Hepatocyte (in vitro differentiated cells): Measurements from ENCODE around the gene SALL1. TPM values are rescaled to one million over a fixed set of nuclear protein-coding genes. Genes with fewer than 3 reads are reported as not detected.

Source experiments
- DNase-seq: peaks from one replicate; pipeline ENCODE4 v3.0.0-alpha.2; 2016; ENCODE audit warnings: low spot score
- H2AFZ ChIP-seq: fragments of 200-600 bp; sonication (generic); 2 replicates; pipeline ENCODE4 v1.6.0; 2016; ENCODE audit warnings: antibody characterized with exemption, mild to moderate bottlenecking
- H3K27ac ChIP-seq: fragments of 200-600 bp; sonication (generic); 2 replicates; pipeline ENCODE4 v1.5.1; 2016; ENCODE audit warnings: mild to moderate bottlenecking
- H3K27me3 ChIP-seq: fragments of 200-600 bp; sonication (generic); 2 replicates; pipeline ENCODE4 v1.6.1; 2016
- H3K36me3 ChIP-seq: fragments of 200-600 bp; sonication (generic); replicated peaks from 2 replicates; pipeline ENCODE4 v1.5.1; 2016; ENCODE audit warnings: low read depth; ENCODE audit not compliant: insufficient read depth
- H3K4me1 ChIP-seq: fragments of 200-600 bp; sonication (generic); 2 replicates; pipeline ENCODE4 v1.5.1; 2016; ENCODE audit warnings: mild to moderate bottlenecking, moderate library complexity; ENCODE audit not compliant: insufficient read depth
- H3K4me2 ChIP-seq: fragments of 200-600 bp; sonication (generic); 2 replicates; pipeline ENCODE4 v1.6.0; 2016
- H3K4me3 ChIP-seq: fragments of 200-600 bp; sonication (generic); 2 replicates; pipeline ENCODE4 v1.5.1; 2016; ENCODE audit warnings: mild to moderate bottlenecking
- H3K79me2 ChIP-seq: fragments of 200-600 bp; sonication (generic); 2 replicates; pipeline ENCODE4 v1.6.0; 2017; ENCODE audit warnings: mild to moderate bottlenecking
- H3K9me2 ChIP-seq: fragments of 200-600 bp; sonication (generic); replicated peaks from 2 replicates; pipeline ENCODE4 v1.6.0; 2017; ENCODE audit warnings: mild to moderate bottlenecking; ENCODE audit not compliant: insufficient read depth
- H3K9me3 ChIP-seq: fragments of 200-600 bp; sonication (generic); 2 replicates; pipeline ENCODE4 v1.5.1; 2016; ENCODE audit warnings: low read depth, mild to moderate bottlenecking
- H4K20me1 ChIP-seq: fragments of 200-600 bp; sonication (generic); 2 replicates; pipeline ENCODE4 v1.6.0; 2016; ENCODE audit warnings: mild to moderate bottlenecking; ENCODE audit not compliant: insufficient read depth, poor library complexity, severe bottlenecking
- CTCF ChIP-seq: fragments of 200-600 bp; sonication (generic); IDR thresholded peaks from 2 replicates; pipeline ENCODE4 v1.5.1; 2016; ENCODE audit warnings: antibody characterized with exemption, mild to moderate bottlenecking; ENCODE audit not compliant: poor library complexity
- EZH2 ChIP-seq: fragments of 200-600 bp; sonication (generic); IDR thresholded peaks from 2 replicates; pipeline ENCODE4 v1.6.1; 2016; ENCODE audit warnings: antibody characterized with exemption, mild to moderate bottlenecking, borderline replicate concordance
- EZH2phosphoT487 ChIP-seq: fragments of 200-600 bp; sonication (generic); IDR thresholded peaks from one replicate; pipeline ENCODE4 v1.6.1; 2018; ENCODE audit warnings: antibody characterized with exemption, mild to moderate bottlenecking, low read depth, moderate library complexity; ENCODE audit not compliant: unreplicated experiment, severe bottlenecking
- WGBS: methylation state at CpG from one replicate; pipeline ENCODE4 v1.1.6; 2016; ENCODE audit warnings: low lambda C conversion rate; ENCODE audit errors: missing lambda C conversion rate; 5-methylcytosine and 5-hydroxymethylcytosine counted together
- polyA plus RNA-seq: library from polyadenylated mRNA; unstranded; fragments of >200 nt; fragmentation: Nextera tagmentation; extraction: Ambion mirVana; gene quantifications from 2 replicates; pipeline ENCODE4 v1.2.1, GENCODE V29; 2016
- total RNA-seq: library from RNA; depleted of rRNA; stranded (reverse); fragments of >200 nt; gene quantifications from 2 replicates; pipeline ENCODE4 v1.2.3, GENCODE V29; 2014

The SALL1 gene
- total and polyA plus RNA-seq, 2 experiments from 2014 or later, result 2.4 to 5.4 TPM

- Histone ChIP-seq H3K4me1 (peaks cover 20% of the 10 kb centered on the region), H3K9me3 (no peaks in the 10 kb centered on the region), H3K4me3 (no peak overlapping the region), H3K9me2 (no peaks in the 10 kb centered on the region), H4K20me1 (no peaks in the 10 kb centered on the region), H3K36me3 (no peaks in the 10 kb centered on the region), H3K79me2 (no peaks in the 10 kb centered on the region), H3K27me3 (peaks cover 39% of the 10 kb centered on the region), H3K4me2 (peak overlapping the region; percentile 78), H3K27ac (no peak overlapping the region), H2AFZ (peak overlapping the region; percentile 28)
- TF ChIP-seq CTCF (no peak), EZH2 (no peak), EZH2phosphoT487 (no peak)
- WGBS, result 18% methylated on average over 4 of the region's 9 CpGs
- no peak for DNase-seq
These were observed 17.9 kb downstream of the SALL1 start for GRCh38 chr16:51133183-51133582.

- no peaks in the 10 kb centered on the region for H3K36me3 ChIP-seq
- no peak overlapping the region for H3K4me3 ChIP-seq
- no peaks in the 10 kb centered on the region for H3K9me2 ChIP-seq
- no peak for TF ChIP-seq CTCF
- no peak for TF ChIP-seq EZH2
- TF ChIP-seq EZH2phosphoT487, result no peak
- H4K20me1 ChIP-seq, result no peaks in the 10 kb centered on the region
- no peak for DNase-seq
- no peak overlapping the region for H3K27ac ChIP-seq
- no peaks in the 10 kb centered on the region for H3K79me2 ChIP-seq
- H3K9me3 ChIP-seq, result no peaks in the 10 kb centered on the region
- WGBS, result 38% methylated on average over 6 of the region's 6 CpGs
- H3K4me1 ChIP-seq, result peaks cover 20% of the 10 kb centered on the region
- H3K4me2 ChIP-seq, result peak overlapping the region; percentile 78
- peaks cover 39% of the 10 kb centered on the region for H3K27me3 ChIP-seq
- H2AFZ ChIP-seq, result no peak overlapping the region
These were observed 18.5 kb downstream of the SALL1 start for GRCh38 chr16:51132490-51133115.

- H3K9me3 ChIP-seq, result no peaks in the 10 kb centered on the region
- H2AFZ ChIP-seq, result no peak overlapping the region
- H4K20me1 ChIP-seq, result no peaks in the 10 kb centered on the region
- H3K27ac ChIP-seq, result no peak overlapping the region
- 89% methylated on average over 11 of the region's 11 CpGs for whole genome bisulfite sequencing
- DNase-seq, result no peak
- TF ChIP-seq CTCF (no peak), EZH2phosphoT487 (no peak), EZH2 (no peak)
- no peak overlapping the region for H3K4me2 ChIP-seq
- H3K9me2 ChIP-seq, result no peaks in the 10 kb centered on the region
- H3K4me3 ChIP-seq, result no peak overlapping the region
- peaks cover 20% of the 10 kb centered on the region for H3K4me1 ChIP-seq
- peaks cover 39% of the 10 kb centered on the region for H3K27me3 ChIP-seq
- H3K79me2 ChIP-seq, result no peaks in the 10 kb centered on the region
- H3K36me3 ChIP-seq, result no peaks in the 10 kb centered on the region
These were observed 19.5 kb downstream of the SALL1 start for GRCh38 chr16:51131619-51132018.

- no peaks in the 10 kb centered on the region for H3K36me3 ChIP-seq
- H3K4me3 ChIP-seq, result no peak overlapping the region
- H2AFZ ChIP-seq, result no peak overlapping the region
- peak overlapping the region; percentile 17 for H3K27ac ChIP-seq
- no peaks in the 10 kb centered on the region for H4K20me1 ChIP-seq
- H3K9me2 ChIP-seq, result no peaks in the 10 kb centered on the region
- DNase-seq, result peak; percentile 27
- peak overlapping the region; percentile 36 for H3K4me2 ChIP-seq
- no peak for TF ChIP-seq CTCF
- no peak for TF ChIP-seq EZH2phosphoT487
- TF ChIP-seq EZH2, result no peak
- H3K27me3 ChIP-seq, result peaks cover 19% of the 10 kb centered on the region
- 19% methylated on average over 8 of the region's 8 CpGs for WGBS
- H3K79me2 ChIP-seq, result no peaks in the 10 kb centered on the region
- no peaks in the 10 kb centered on the region for H3K9me3 ChIP-seq
- H3K4me1 ChIP-seq, result peaks cover 20% of the 10 kb centered on the region
These were observed 22.0 kb downstream of the SALL1 start for GRCh38 chr16:51129105-51129504.
